Glutamatergic neuron (in vitro differentiated cells): Measurements from ENCODE around the gene CIDEA. TPM values are rescaled to one million over a fixed set of nuclear protein-coding genes. Genes with fewer than 3 reads are reported as not detected.
"Not testable (repeated sequence)": the region's sequence is repeated elsewhere in the genome, so short reads cannot be mapped to it uniquely, and the experiment has no call there.

ENCODE experiments used
- DNase-seq: peaks from one replicate; pipeline ENCODE4 v3.0.0; 2022
- H3K27ac Mint-ChIP-seq: one replicate; pipeline ENCODE4 v1.8.0; 2020; ENCODE audit warnings: mild to moderate bottlenecking, mixed read lengths, inconsistent platforms; ENCODE audit not compliant: unreplicated experiment
- H3K27me3 Mint-ChIP-seq: one replicate; pipeline ENCODE4 v1.8.0; 2020; ENCODE audit warnings: mild to moderate bottlenecking, moderate library complexity, mixed read lengths, inconsistent platforms; ENCODE audit not compliant: unreplicated experiment
- H3K36me3 Mint-ChIP-seq: one replicate; pipeline ENCODE4 v1.8.0; 2020; ENCODE audit warnings: mild to moderate bottlenecking, mixed read lengths, inconsistent platforms; ENCODE audit not compliant: unreplicated experiment
- H3K4me1 Mint-ChIP-seq: one replicate; pipeline ENCODE4 v1.8.0; 2020; ENCODE audit warnings: mild to moderate bottlenecking, low read depth, mixed read lengths, inconsistent platforms; ENCODE audit not compliant: unreplicated experiment
- H3K4me3 Mint-ChIP-seq: one replicate; pipeline ENCODE4 v1.8.0; 2020; ENCODE audit warnings: mild to moderate bottlenecking, mixed read lengths, inconsistent platforms; ENCODE audit not compliant: unreplicated experiment
- H3K9me3 Mint-ChIP-seq: one replicate; pipeline ENCODE4 v1.8.0; 2020; ENCODE audit warnings: mild to moderate bottlenecking, moderate library complexity, mixed read lengths, inconsistent platforms; ENCODE audit not compliant: unreplicated experiment
- CTCF ChIP-seq: fragments of 200-600 bp; sonication (generic); IDR thresholded peaks from one replicate; pipeline ENCODE4 v1.5.0; 2021; ENCODE audit not compliant: partially characterized antibody, unreplicated experiment
- long read RNA-seq: library from polyadenylated mRNA; unstranded; transcript quantifications from one replicate; pipeline ENCODE4 v2.0.0, GENCODE V29; 2020; ENCODE audit not compliant: unreplicated experiment
- total RNA-seq: library from RNA; stranded (reverse); fragmentation: NEBNext Ultra II Directional; extraction: Animal tissue kit (Norgen Biotek cat#: 25700); gene quantifications from one replicate; pipeline ENCODE4 v1.2.1, GENCODE V29; 2021; ENCODE audit not compliant: unreplicated experiment

The CIDEA gene, protein sequence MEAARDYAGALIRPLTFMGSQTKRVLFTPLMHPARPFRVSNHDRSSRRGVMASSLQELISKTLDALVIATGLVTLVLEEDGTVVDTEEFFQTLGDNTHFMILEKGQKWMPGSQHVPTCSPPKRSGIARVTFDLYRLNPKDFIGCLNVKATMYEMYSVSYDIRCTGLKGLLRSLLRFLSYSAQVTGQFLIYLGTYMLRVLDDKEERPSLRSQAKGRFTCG
- not detected for total RNA-seq
- long read RNA-seq, result 0 reads

DNA sequence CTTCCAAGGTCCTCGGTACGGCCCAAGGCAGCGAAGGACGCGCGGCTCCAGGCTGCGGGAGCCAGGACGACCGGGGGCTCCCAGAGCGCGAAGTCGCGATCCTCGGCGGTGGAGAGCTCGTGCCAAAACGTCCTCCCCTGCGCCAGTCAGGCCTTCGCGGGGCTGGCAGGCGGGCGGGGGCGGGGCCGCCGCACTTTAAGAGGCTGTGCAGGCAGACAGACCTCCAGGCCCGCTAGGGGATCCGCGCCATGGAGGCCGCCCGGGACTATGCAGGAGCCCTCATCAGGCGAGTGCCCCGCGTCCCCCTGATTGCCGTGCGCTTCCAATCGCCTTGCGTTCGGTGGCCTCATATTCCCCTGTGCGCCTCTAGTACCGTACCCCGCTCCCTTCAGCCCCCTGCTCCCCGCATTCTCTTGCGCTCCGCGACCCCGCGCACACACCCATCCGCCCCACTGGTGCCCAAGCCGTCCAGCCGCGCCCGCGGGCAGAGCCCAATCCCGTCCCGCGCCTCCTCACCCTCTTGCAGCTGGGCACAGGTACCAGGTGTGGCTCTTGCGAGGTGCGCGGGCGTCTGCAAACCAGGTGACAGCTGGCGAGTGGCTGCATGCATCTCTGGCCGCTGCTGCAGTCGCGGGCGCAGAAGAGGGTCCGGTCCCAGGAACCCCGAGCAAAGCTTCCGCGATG lies at the start of gene CIDEA:
Gene CIDEA, plus strand, starts transcription at position 226 of the 684 bp plus-strand sequence. Its CDS starts 23 bp downstream, at position 249.
- H3K27me3 Mint-ChIP-seq, result peaks cover 35% of the 10 kb centered on the region
- peaks cover 6% of the 10 kb centered on the region for H3K9me3 Mint-ChIP-seq
- peaks cover 5% of the 10 kb centered on the region for H3K36me3 Mint-ChIP-seq
- peaks cover 11% of the 10 kb centered on the region for H3K4me1 Mint-ChIP-seq
- H3K27ac Mint-ChIP-seq, result no peak within 1 kb of the TSS
- peak within 1 kb of the TSS; percentile 86 for H3K4me3 Mint-ChIP-seq
- DNase-seq, result peak; percentile 75
- no peak for TF ChIP-seq CTCF

- not testable (repeated sequence) for H3K27ac Mint-ChIP-seq, H3K27me3 Mint-ChIP-seq, H3K4me3 Mint-ChIP-seq, H3K4me1 Mint-ChIP-seq, H3K9me3 Mint-ChIP-seq, H3K36me3 Mint-ChIP-seq, DNase-seq
Measured at GRCh38 chr18:12208296-12209153, 45.6 kb upstream of the CIDEA start.

DNA sequence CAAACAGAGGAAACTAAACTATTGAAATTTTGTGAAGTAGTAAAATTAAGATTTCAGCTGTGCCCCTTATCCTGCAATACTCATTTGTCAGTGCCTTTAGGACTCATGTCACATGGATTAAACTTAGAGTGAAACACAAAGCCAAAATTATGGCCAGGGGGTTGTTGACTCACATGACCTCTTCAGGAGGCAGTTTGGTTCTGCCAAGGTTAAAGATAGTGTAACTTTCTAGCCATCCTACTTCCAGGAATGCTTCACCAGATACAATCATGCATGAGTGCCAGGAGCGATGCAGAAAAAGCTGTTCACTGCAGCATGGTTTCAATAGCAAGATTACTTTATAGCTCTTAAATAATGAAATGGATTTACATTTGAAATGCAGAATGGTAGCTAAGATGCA lies 41.9 kb upstream of the CIDEA start:
- not testable (repeated sequence) for H3K27me3 Mint-ChIP-seq, H3K9me3 Mint-ChIP-seq, DNase-seq, H3K4me1 Mint-ChIP-seq, H3K36me3 Mint-ChIP-seq, H3K27ac Mint-ChIP-seq, H3K4me3 Mint-ChIP-seq

- DNase-seq, H3K27ac Mint-ChIP-seq, H3K4me1 Mint-ChIP-seq: not testable (repeated sequence)
Measured at GRCh38 chr18:12214296-12215005, 39.7 kb upstream of the CIDEA start.

DNA sequence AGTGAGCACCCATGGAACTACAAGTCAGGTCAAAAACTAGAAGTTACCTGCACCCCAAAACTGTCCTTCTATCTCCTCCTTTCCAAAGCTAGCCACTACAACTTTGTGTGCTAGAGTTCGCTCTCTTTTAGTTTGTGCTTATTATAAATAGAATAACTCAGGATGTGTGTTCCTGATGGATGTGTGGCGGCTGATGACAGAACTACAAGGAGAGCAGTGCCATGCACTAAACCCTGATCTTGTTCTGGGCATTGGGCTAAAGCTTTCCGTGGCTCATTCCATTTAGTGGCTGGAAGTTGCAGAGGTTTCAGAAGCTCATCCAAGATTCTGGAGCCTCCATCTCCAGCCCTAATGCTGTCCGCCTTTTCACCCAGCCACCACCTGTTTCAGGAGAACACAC lies 37.7 kb upstream of the CIDEA start:
- not testable (repeated sequence) for H3K27me3 Mint-ChIP-seq, H3K4me1 Mint-ChIP-seq, H3K36me3 Mint-ChIP-seq, H3K9me3 Mint-ChIP-seq, H3K4me3 Mint-ChIP-seq, DNase-seq, H3K27ac Mint-ChIP-seq

More at GRCh38 chr18:12214296-12215005, 39.7 kb upstream of the CIDEA start:
- not testable (repeated sequence) for H3K4me3 Mint-ChIP-seq, H3K9me3 Mint-ChIP-seq, H3K27me3 Mint-ChIP-seq, H3K36me3 Mint-ChIP-seq

DNA sequence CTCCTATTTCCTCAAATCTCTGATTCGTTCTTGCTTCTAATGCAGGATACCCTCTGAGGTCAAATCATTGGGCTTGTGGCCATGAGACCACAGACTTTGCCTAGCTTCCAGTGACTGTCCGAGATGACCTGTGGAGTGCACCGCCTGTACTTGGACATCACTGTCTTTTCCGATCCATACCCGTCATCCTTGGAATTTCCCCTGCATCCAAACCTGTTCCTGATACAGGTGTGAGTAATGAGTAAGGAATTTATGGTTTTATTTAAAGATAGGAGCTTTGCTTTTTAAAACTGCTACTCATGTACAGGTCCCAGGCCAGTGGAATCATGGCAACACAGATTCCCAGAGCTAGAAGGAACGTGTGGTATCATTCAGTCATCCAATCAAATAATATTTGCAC lies 35.6 kb upstream of the CIDEA start:
- not testable (repeated sequence) for H3K4me1 Mint-ChIP-seq, H3K27ac Mint-ChIP-seq, H3K27me3 Mint-ChIP-seq, DNase-seq, H3K9me3 Mint-ChIP-seq, H3K4me3 Mint-ChIP-seq, H3K36me3 Mint-ChIP-seq

DNA sequence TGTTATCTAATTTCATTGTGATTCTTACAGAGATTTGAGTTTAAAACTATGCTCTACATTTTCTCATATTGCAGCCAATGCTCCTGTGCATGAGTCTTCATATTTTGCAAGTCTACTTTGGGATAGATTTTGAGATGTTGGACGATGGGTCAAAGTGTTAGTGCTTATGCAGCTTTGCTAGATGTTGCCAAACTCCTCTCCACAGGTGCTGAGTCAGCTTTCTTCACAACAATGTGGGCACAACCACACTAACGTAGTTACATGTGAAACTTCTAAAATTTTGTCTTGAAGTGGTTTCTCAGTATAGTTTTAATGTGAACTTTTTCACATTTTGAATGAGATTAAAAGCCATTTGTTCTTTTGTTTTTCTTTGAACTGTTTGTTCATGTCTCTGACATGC lies 32.1 kb upstream of the CIDEA start:
- DNase-seq, H3K27ac Mint-ChIP-seq, H3K36me3 Mint-ChIP-seq, H3K27me3 Mint-ChIP-seq, H3K4me1 Mint-ChIP-seq, H3K4me3 Mint-ChIP-seq, H3K9me3 Mint-ChIP-seq: not testable (repeated sequence)

- H3K4me1 Mint-ChIP-seq, H3K4me3 Mint-ChIP-seq, H3K27ac Mint-ChIP-seq, H3K36me3 Mint-ChIP-seq, H3K9me3 Mint-ChIP-seq, DNase-seq, H3K27me3 Mint-ChIP-seq: not testable (repeated sequence)
Measured at GRCh38 chr18:12223326-12223725, 30.8 kb upstream of the CIDEA start.

- H3K4me1 Mint-ChIP-seq, H3K27me3 Mint-ChIP-seq, H3K9me3 Mint-ChIP-seq, H3K27ac Mint-ChIP-seq, H3K4me3 Mint-ChIP-seq, H3K36me3 Mint-ChIP-seq, DNase-seq: not testable (repeated sequence)
Measured at GRCh38 chr18:12226807-12227206, 27.4 kb upstream of the CIDEA start.

DNA sequence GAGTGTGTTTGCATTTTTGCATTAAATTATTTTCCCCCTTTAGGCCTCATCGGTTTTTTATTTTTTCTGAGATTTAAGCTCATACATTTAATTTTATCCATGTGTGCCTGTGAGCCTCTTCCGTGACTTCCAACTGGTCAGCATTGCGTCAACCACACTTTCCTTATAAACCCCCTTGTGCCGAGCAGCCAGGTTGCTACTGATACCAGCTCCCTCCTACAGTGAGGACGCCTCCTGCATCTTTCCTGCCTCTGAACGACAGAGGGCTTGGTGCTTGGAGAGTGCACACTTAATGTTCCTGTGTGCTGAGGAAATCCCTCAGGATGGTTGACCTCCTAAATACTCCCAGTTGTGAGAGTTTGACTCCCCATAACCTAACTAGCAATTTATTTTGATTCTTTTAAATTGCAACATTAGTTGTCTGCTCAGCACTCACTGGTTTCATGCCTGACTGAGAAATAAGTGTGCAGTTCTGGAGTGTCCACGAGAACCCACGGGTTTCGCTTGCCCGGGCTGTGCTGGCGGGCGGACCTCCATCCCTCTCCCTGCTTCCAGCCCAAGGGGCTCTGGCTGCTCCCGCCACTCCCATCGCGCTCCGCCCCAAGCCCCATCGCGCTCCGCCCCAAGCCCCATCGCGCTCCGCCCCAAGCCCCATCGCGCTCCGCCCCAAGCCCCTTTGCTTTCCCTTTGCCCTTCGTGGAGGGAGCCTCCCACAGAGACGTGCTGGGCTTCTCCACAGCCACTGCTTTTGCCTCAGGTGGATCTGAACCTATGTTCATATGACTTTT lies 26.6 kb upstream of the CIDEA start:
- not testable (repeated sequence) for H3K27me3 Mint-ChIP-seq, H3K36me3 Mint-ChIP-seq, H3K9me3 Mint-ChIP-seq, H3K27ac Mint-ChIP-seq, H3K4me3 Mint-ChIP-seq, DNase-seq, H3K4me1 Mint-ChIP-seq
